Astrocyte (in vitro differentiated cells and primary cell): ENCODE data around the gene KCNG2. TPM values are rescaled to one million over a fixed set of nuclear protein-coding genes. Genes with fewer than 3 reads are reported as not detected.

Experiments
- DNase-seq: peaks from one replicate; pipeline ENCODE4 v3.0.0-alpha.2; 2010; ENCODE audit warnings: low read depth
- FAIRE-seq: peaks from 2 replicates; lab custom pipeline; 2011; peaks lifted over from hg19 to GRCh38; lab: Jason Lieb, UNC
- H2AFZ ChIP-seq: 2 replicates; pipeline ENCODE4 v1.6.0; 2012; ENCODE audit warnings: low read depth, low read length, inconsistent platforms
- H3K27ac ChIP-seq: 2 replicates; pipeline ENCODE4 v1.5.1; 2011; ENCODE audit warnings: low read depth, low read length, inconsistent platforms
- H3K27me3 ChIP-seq: 2 replicates; pipeline ENCODE4 v1.6.0; 2011; ENCODE audit warnings: low read length, inconsistent platforms; ENCODE audit not compliant: insufficient read depth
- H3K36me3 ChIP-seq: 2 replicates; pipeline ENCODE4 v1.5.1; 2011; ENCODE audit warnings: low read length, inconsistent platforms; ENCODE audit not compliant: insufficient read depth
- H3K4me1 ChIP-seq: 2 replicates; pipeline ENCODE4 v1.5.1; 2011; ENCODE audit warnings: low read length, inconsistent platforms; ENCODE audit not compliant: insufficient read depth
- H3K4me2 ChIP-seq: 2 replicates; pipeline ENCODE4 v1.6.0; 2012; ENCODE audit warnings: low read length, inconsistent platforms
- H3K4me3 ChIP-seq: 2 replicates; pipeline ENCODE4 v1.5.1; 2011; ENCODE audit warnings: low read depth, mild to moderate bottlenecking, low read length, inconsistent platforms; ENCODE audit not compliant: insufficient read depth
- H3K79me2 ChIP-seq: 2 replicates; pipeline ENCODE4 v1.6.0; 2012; ENCODE audit warnings: mild to moderate bottlenecking, low read length, inconsistent platforms; ENCODE audit not compliant: insufficient read depth
- H3K9ac ChIP-seq: 2 replicates; pipeline ENCODE4 v1.6.0; 2012; ENCODE audit warnings: mild to moderate bottlenecking, low read length, inconsistent platforms
- H3K9me3 ChIP-seq: 2 replicates; pipeline ENCODE4 v1.5.1; 2012; ENCODE audit warnings: low read depth, mild to moderate bottlenecking, low read length, inconsistent platforms; ENCODE audit not compliant: insufficient read depth
- H4K20me1 ChIP-seq: 2 replicates; pipeline ENCODE4 v1.6.0; 2012; ENCODE audit warnings: low read length, inconsistent platforms; ENCODE audit not compliant: insufficient read depth
- H3K27ac Mint-ChIP-seq: one replicate; pipeline ENCODE4 v1.8.0; 2021; ENCODE audit warnings: mild to moderate bottlenecking, mixed read lengths; ENCODE audit not compliant: unreplicated experiment
- H3K27me3 Mint-ChIP-seq: one replicate; pipeline ENCODE4 v1.8.0; 2021; ENCODE audit warnings: low read depth, mixed read lengths; ENCODE audit not compliant: unreplicated experiment
- H3K36me3 Mint-ChIP-seq: one replicate; pipeline ENCODE4 v1.8.0; 2021; ENCODE audit warnings: low read depth, mixed read lengths; ENCODE audit not compliant: unreplicated experiment
- H3K4me1 Mint-ChIP-seq: one replicate; pipeline ENCODE4 v1.8.0; 2021; ENCODE audit warnings: low read depth, mixed read lengths; ENCODE audit not compliant: unreplicated experiment
- H3K4me3 Mint-ChIP-seq: one replicate; pipeline ENCODE4 v1.8.0; 2021; ENCODE audit warnings: mild to moderate bottlenecking, moderate library complexity, mixed read lengths; ENCODE audit not compliant: unreplicated experiment
- H3K9me3 Mint-ChIP-seq: one replicate; pipeline ENCODE4 v1.8.0; 2021; ENCODE audit warnings: mild to moderate bottlenecking, mixed read lengths; ENCODE audit not compliant: unreplicated experiment
- CTCF ChIP-seq: IDR thresholded peaks from 2 replicates; pipeline ENCODE4 v1.5.1; 2011; ENCODE audit warnings: low read depth, mild to moderate bottlenecking, inconsistent platforms, low read length, moderate library complexity; ENCODE audit not compliant: insufficient read depth
- EZH2 ChIP-seq: IDR thresholded peaks from 2 replicates; pipeline ENCODE4 v1.6.1; 2012; ENCODE audit warnings: mild to moderate bottlenecking, low read length, inconsistent platforms; ENCODE audit not compliant: insufficient read depth
- total RNA-seq: library from RNA; stranded (reverse); gene quantifications from 2 replicates; pipeline ENCODE4 v1.2.1, GENCODE V29; 2021

KCNG2 gene
- total RNA-seq, 1 donor from 2014 or later, result 0.16 TPM

- Histone ChIP-seq H3K9ac (no peak overlapping the region), H3K4me1 (peaks cover 3% of the 10 kb centered on the region), H3K27ac (no peak overlapping the region), H3K4me3 (no peak overlapping the region), H3K9me3 (no peaks in the 10 kb centered on the region), H3K27me3 (no peaks in the 10 kb centered on the region), H2AFZ (no peak overlapping the region), H4K20me1 (peaks cover 48% of the 10 kb centered on the region), H3K36me3 (no peaks in the 10 kb centered on the region), H3K4me2 (no peak overlapping the region), H3K79me2 (peaks cover 4% of the 10 kb centered on the region)
- DNase-seq (no peak), FAIRE-seq (no peak)
- H3K36me3 Mint-ChIP-seq, result peaks cover 37% of the 10 kb centered on the region
- H3K4me3 Mint-ChIP-seq, result no peak overlapping the region
- no peak overlapping the region for H3K27ac Mint-ChIP-seq
- no peaks in the 10 kb centered on the region for H3K27me3 Mint-ChIP-seq
- H3K9me3 Mint-ChIP-seq, result peaks cover 7% of the 10 kb centered on the region
- no peak for TF ChIP-seq CTCF
- TF ChIP-seq EZH2, result no peak
- peaks cover 3% of the 10 kb centered on the region for H3K4me1 Mint-ChIP-seq
These were observed 115.5 kb downstream of the KCNG2 start for GRCh38 chr18:79912994-79913831.

GRCh38 chr18:79914614-79915160, 116.9 kb downstream of the KCNG2 start:
- TF ChIP-seq CTCF (no peak), EZH2 (no peak)
- H3K4me3 Mint-ChIP-seq, result no peak overlapping the region
- Histone ChIP-seq H3K27me3 (no peaks in the 10 kb centered on the region), H2AFZ (no peak overlapping the region), H3K4me2 (no peak overlapping the region), H3K79me2 (peaks cover 4% of the 10 kb centered on the region), H3K9me3 (no peaks in the 10 kb centered on the region), H3K27ac (no peak overlapping the region), H3K4me1 (peaks cover 3% of the 10 kb centered on the region), H4K20me1 (peaks cover 43% of the 10 kb centered on the region), H3K4me3 (no peak overlapping the region), H3K9ac (no peak overlapping the region), H3K36me3 (no peaks in the 10 kb centered on the region)
- H3K9me3 Mint-ChIP-seq, result peaks cover 7% of the 10 kb centered on the region
- H3K4me1 Mint-ChIP-seq, result peaks cover 3% of the 10 kb centered on the region
- H3K27ac Mint-ChIP-seq, result no peak overlapping the region
- H3K27me3 Mint-ChIP-seq, result no peaks in the 10 kb centered on the region
- FAIRE-seq (no peak), DNase-seq (no peak)
- H3K36me3 Mint-ChIP-seq, result peaks cover 38% of the 10 kb centered on the region
